GM21367 (cell line): Measurements from ENCODE around the gene STING1.
"Not testable (repeated sequence)": the region's sequence is repeated elsewhere in the genome, so short reads cannot be mapped to it uniquely, and the experiment has no call there.

Experiments used
- ATAC-seq: cut with Tn5 transposase; IDR thresholded peaks from one replicate; pipeline ENCODE4 v1.9.1; 2021; ENCODE audit not compliant: unreplicated experiment

STING1 gene

DNA sequence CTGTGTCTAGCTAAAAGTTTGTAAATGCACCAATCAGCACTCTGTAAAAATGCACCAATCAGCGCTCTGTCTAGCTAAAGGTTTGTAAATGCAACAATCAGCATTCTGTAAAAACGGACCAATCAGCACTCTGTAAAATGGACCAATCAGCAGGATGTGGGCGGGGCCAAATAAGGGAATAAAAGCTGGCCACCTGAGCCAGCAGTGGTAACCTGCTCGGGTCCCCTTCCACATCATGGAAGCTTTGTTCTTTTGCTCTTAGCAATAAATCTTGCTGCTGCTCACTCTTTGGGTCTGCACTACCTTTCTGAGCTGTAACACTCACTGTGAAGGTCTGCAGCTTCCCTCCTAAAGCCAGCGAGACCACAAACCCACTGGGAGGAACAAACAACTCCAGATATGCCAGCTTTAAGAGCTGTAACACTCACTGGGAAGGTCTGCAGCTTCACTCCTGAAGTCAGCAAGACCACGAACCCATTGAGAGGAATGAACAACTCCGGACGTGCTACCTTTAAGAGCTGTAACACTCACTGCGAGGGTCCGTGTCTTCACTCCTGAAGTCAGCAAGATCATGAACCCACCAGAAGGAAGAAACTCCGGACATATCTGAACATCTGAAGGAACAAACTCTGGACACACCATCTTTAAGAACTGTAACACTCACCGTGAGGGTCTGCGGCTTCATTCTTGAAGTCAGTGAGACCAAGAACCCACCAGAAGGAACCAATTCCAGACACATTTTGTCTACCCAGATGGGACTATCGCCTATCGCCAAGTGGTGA is 20.7 kb upstream of the STING1 start:
- not testable (repeated sequence) for ATAC-seq

DNA sequence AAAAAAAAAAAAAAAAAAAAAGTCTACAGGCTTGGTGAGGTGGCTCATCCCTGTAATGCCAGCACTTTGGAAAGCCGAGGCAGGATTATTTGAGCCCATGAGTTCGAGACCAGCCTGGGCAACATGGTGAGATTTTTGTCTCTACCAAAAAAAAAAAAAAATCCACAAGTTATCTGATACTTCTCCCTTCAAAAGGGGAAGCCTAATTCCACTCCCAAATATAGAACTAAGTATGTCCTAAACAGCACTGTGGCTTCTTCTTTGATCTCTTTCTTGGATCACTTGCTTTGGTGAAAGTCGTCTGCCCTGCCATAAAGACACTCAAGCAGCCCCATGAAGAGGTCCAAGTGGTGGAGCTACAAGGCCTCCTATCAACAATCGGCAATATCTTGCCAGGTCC is 18.8 kb upstream of the STING1 start:
- ATAC-seq, result no peak

DNA sequence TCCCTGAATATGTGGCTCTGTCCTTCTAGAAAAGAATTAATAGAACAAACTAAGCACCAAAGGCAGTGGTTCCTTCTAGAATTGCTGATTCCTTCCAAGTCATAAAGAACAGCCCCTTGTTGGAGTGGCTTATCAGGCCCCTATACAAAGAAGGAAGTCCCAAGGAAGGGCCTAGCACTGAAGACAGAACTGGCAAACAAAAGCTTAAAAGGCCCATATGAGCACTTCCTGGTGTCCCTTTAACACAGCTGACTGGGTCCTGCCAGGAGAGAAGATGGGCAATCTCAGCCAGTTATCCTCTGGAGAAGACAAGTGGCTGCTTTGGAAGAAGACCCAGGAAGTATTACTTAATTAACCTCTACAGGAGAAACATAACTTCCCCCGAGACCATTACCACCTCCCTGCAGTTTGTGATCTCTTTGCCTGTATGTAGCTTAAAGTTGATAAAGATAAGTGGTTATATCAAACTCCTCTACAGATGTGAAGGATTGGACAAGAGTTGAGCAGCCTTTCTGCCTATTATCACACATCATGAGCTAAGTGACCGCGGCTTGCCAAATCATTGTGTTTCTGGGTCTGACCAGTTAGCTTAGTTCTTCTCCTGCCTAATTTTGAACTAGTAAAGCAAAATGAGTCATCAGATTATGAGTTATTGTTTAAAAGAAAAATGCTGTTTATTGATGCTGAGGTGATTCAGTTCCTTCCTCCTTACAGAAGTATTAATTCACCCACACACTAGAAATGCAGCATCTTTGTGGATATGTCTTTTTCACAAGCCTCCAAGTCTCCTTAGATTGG is 13.3 kb upstream of the STING1 start:
- ATAC-seq, result no peak

- ATAC-seq, result no peak
Measured at GRCh38 chr5:139494832-139495231, 12.3 kb upstream of the STING1 start.

DNA sequence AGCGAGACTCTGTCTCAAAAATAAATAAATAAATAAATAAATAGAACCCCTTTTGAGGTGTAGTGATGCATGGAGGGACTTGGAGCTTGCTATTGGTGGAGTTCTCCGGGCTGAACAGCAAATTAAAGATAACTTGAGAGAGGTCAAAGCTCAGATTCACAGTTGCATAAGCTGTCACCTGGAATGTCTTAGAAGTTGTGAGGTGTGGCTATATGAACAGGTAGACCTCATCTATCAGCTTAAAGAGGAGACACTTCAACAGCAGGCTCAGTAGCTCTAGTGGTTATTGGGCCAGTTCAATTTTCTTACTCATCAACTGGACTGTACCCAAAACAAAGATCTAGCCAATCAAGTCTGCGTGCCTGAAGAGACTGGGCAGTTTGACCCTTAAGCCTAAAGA is 11.7 kb upstream of the STING1 start:
- no peak for ATAC-seq

DNA sequence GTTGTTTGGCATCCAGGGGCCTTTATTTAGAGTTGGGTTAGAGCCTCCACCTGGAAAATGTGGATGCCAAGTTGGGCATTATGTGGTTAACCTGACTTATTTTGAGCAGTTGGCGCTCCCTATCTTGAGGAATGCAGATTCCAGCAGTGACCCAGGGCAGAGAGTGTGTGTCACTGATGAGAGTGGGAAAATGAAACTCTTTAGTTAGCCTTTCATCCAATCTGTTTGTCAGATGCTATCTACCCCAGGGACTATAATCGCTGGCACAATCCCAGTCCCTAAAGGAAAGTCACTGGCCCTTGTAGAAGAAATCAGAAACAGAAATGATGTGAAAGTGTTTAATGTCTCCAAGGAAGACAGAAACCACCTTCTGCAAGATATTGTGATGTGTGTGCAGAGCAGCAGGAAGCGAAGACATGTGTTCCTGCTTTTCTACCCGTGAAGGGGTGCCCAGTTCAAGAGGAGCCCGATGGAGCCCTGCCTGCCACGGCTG is 10.2 kb upstream of the STING1 start:
- no peak for ATAC-seq

DNA sequence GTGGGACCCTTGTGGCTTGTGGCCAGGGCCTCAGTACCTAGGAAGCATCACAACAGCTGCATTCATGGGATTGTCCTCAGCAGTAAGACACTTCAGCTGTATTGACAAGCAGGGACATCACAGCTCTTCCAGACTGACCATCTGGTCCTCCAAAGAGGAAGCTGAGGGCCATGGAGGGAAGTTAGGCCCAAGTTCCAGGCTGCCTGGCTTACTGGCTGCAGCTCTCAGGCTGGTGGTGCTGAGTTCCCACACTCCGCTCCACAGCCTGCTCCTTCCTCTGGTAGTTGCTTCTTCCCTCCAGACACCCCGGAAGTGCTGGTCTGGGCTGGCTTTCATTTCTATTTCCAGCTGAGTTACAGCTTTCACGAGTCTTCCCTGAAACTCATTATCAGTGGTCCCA is 5.7 kb upstream of the STING1 start:
- no peak for ATAC-seq

DNA sequence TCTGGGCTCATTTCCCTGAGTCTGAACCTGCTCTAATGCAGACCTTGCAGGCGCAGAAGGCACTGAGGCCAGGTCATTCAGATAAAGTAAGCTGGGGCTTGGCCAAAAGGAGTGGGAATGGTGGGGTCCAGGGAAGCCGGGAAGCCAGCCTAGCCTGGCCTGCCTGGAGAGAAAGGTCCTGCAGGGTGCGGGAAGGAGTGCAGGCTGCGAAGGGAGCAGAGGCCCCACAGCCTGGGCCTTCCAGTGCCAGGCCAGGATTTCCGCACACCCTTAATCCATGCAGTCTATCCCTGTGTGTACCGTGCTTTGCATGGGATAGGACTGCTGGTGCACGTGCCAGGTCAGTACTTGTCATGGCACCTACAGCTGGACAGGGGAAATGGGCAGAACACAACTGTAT is 3.6 kb upstream of the STING1 start:
- no peak for ATAC-seq

DNA sequence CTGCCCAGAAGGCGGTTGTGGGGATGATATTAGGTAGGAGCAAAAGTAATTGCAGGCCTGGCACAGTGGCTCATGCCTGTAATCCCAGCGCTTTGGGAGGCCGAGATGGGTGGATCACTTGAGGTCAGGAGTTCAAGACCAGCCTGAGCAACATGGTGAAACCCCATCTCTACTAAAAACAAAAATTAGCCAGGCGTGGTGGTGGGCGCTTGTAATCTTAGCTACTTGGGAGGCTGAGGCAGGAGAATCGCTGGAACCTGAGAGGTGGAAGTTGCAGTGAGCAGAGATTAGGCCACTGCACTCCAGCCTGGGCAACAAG is 291 bp upstream of the STING1 start:
- not testable (repeated sequence) for ATAC-seq

GRCh38 chr5:139481580-139482049 is 943 bp downstream of the STING1 start:
- ATAC-seq, result no peak

DNA sequence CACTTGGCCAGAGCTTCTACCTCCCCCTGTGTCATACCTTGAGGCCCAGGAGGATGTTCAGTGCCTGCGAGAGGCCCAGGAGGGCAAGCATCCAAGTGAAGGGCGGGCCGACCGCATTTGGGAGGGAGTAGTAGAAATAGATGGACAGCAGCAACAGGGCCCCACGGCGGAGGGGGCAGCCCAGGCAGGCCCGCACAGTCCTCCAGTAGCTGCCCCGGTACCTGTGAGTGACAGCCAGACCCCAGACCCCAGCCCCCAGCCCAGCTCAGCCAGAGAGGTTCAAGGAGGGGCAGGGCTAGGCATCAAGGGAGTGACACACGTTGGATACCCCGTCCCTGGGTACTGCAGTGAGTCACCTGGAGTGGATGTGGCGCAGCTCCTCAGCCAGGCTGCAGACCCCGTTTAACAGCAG is 1.4 kb downstream of the STING1 start:
- no peak for ATAC-seq

DNA sequence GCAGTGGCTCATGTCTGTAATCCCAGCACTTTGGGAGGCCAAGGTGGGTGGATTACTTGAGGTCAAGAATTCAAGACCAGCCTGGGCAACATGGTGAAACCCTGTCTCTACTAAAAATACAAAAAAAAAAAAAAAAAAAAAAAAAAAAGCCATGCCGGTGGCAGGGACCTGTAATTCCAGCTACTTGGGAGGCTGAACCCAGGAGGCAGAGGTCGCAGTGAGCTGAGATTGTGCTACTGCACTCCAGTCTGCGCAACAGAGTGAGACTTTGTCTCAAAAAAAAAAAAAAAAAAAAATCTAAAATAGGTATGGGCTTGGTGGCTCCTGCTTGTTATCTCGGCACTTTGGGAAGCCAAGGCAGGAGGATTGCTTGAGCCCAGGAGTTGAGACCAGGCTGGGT is 2.8 kb downstream of the STING1 start:
- not testable (repeated sequence) for ATAC-seq

GRCh38 chr5:139478657-139479423 is 3.7 kb downstream of the STING1 start:
- ATAC-seq, result not testable (repeated sequence)

DNA sequence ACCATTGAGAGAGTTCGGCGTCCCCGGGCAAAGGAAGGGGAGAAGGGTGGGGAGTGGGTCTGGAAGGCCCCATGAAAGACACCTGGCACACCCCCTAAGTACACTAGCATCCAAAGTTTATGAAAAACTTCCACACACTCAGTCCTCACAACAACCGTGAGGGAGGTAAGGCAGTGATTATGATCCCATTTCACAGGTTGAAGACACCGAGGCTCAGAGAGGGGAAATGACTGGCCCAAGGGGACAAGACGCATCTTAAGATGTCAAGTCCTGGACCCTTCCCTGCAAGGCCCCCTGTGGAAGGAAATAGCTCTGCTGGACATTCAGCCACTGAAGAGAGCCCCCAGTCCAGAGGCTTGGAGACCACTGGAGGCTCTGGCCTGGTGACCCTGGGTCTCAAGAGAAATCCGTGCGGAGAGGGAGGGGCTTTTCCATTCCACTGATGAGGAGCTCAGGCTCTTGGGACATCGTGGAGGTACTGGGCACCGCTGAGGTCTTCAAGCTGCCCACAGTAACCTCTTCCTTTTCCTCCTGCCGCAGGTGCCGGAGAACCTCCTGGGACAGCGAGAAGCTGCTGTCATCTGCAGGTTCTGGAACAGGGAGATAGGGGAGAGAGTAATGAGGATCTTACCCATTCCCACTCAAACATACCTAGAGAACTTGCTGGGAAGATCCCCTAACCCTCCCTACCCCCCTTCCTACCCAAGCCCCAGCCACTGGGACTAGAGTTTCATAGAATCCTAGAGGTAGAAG is 6.5 kb downstream of the STING1 start:
- no peak for ATAC-seq

DNA sequence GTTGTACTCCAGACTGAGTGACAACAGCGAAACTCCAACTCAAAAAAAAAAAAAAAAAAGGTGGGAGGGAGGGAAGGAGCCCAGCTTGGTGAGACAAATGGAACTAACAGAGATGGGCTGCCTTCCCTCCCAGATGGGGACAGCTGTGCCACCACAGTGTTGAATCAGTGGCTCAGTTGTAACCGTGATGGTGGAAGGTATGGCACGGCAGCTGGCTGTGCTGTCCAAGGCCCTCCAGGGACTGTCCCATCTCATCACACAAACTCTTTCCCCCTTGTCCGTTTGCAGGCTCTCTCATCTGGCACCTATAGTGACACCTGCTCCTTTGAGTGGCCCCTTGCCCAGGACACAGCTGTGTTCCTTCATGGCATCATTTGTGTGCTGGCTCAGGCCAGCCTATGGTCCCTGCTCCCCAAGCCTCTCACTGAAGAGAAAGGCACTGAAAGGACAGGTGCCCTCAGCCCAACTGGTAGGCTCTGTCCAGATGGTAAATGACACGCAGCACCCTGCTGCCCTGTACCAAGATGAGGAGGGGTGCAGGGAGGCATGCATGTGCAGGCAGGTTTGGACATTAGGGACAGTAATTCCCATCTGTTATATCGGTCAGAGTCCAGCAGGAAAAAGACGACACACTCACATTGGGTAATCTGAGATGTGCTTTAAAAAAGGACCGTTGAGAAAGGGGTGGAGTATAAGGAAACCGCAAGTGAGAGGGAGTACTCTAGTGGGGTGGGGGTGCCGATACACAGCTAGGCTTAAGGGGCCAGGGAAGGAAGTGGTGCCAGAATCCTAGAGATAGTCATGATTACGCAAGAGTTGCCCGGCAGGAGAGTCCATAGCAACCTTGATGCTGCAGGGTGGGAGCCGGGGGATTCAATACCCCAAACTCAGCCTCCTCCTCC is 7.4 kb downstream of the STING1 start:
- no peak for ATAC-seq

GRCh38 chr5:139473565-139473964 is 9.0 kb downstream of the STING1 start:
- no peak for ATAC-seq

DNA sequence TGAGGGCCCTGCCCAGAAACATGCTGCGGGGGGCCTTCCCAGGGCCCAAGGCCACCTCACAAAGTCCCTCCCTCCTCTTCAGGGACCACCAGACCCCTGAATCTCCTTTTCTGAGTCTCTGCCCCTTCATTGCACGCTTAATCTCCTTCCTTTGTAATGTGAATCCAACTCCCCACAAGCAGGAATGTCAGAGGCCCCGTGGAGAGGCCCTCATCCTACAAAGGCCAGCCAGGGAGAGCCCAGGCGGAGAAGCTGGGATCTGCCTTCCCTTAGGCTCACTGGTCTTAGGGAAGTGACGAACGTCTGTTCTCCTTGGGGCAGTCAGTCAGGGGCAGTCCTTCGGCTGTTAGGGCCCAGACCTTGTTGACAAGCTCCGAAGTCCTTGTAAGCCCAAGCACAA is 9.5 kb downstream of the STING1 start:
- ATAC-seq, result no peak

- ATAC-seq, result no peak
Measured at GRCh38 chr5:139472386-139473030, 10.1 kb downstream of the STING1 start.

DNA sequence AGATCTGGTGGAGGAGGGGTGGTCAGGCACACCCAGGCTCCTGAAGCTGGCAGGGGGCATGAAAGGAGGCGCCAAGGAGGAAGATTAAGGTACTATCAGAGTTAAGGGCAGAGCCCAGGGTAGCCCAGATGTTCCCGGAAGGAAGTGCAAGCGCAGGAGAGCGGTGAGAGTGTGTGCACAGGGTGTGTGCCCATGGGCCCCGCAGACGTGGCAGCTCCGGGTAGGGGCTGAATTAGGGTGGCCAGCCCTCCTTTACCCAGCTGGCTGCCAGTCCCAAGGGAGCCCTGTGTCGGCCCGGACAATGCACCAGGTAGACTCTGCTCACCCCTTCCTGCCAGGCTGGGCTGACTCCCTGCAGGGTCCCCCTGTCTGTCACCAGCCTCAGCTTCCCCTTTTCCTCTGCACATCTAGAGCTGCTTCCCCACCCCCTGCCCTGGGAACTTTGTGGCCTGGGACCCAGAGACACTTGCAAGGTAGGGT is 11.7 kb downstream of the STING1 start, which contains the start of gene SMIM33:
Gene SMIM33, plus strand, starts transcription at position 184 of the 480 bp plus-strand sequence. Its CDS starts 118 bp downstream, at position 302.
- no peak for ATAC-seq
